Amygdala (tissue), 56 donors: ENCODE results near the gene FXYD2.

Experiments used
- DNase-seq, 56 donors: peaks; one replicate each; lab custom pipeline; 2025; lab: John Stamatoyannopoulos, UW

Gene FXYD2

DNA sequence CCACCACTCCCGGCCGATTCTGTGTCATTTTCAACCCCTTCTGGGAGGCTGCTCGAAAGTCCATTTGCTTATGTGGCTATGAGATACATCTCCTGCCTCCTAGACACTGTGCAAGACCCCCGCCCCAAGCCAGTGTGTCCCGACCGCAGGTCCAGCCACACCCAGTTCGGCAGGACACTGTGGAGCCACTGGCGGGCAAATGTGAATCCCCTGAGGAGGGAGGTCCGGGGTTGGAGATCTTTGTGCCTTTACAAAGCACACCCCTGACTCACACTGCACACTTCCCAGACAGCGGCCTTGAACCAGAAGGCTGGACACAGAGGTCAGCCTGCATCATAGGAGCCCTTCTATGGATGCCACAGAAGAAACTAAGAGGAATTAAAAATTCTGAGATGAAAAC lies 34.5 kb upstream of the FXYD2 start:
- DNase-seq: no peak

DNA sequence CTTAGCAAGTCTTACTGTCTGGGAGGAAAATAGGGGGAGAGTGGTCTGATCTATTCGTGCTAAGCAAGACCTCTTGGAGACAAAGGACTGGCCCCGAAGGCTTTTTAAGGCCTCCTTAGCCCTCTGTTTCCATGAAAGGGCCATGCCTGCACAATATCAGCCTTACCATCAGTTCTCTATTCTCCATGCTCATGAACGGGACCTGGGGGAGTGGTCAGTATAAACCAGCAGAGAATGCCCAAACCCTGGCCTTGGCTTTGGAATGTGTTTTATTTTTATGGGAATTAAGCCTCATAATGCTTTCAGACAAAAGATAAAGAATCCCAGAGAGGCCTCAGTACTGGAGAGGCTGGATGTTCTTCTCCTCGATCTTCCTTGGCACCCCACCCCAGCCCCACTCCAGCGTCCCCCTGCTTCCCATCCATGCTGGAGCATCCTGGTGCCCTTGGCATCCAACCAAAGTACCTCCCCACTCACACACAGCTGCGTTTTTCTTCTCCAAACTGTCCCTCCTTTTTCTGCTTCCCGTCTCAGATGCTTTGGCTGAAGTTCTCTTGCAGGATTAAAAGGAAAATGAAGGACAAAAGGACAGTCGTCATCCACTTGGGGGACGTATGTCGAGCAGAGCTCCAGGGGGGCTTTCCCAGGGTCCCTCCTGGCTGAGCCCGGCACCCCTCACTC lies 33.3 kb upstream of the FXYD2 start:
- no peak for DNase-seq

DNA sequence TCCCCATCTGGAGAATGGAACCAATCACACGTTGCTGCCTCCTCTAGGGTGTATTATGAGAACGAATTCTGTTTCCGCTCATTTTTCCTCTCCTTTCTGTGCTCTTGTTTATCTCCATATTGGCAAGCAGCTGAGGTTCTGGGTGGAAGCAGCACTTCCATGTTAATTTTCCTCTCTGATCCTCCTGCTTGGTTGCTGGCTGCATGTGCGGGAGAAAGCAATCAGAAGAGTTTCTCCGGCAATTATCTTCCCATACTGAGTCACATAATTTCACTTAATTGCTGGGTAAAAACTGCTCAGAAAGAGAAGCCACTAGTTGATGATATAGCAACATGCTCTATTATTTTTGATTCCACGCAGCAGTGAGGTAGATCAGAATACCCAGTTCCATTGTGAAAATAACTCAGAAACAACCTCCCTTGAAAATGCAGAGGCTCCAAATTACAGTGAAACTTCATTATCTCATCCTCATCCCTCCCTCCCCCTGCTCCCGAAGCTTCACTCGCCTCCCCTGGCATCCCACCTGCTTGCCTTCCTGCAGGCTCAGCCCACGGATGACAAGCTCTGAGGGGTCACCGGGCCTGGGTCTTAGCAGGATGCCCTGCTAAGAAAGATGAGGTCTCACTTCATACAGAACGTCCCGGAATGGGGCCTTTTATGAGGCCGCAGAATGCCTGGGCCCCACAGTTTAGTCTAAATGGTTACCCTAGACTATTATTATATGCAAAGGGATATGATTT lies 31.5 kb upstream of the FXYD2 start:
- DNase-seq: no peak

DNA sequence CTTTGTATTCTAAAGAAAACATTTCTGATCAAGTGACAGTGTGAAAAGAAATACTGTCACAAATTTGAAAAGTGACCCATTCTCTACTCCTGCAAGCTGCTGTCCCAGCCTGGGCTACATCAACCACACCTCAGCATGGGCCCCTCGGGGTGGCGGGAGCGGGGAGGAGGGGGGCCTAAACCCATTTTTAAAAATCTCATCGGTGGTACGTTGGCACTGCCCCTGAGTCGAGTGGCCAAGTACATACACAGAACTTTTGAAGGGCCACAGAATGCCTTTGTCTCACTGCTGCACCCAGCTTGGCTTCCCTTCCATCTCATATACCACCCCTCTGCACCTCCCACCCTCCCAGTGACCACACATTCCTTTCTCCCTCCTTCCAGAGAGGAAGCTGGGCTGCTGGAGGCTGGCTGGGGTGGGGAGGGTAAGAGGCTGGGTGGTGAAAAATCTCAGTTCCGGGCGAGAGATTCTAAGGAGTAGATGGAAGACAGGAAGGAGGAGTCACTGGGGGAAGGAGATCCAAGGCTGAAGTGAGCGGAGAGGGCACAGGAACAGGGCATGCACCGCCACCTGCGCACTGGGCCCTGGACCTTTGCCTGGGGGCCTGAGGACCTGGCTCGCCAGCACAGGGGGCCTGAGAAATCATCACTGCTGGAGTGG lies 30.8 kb upstream of the FXYD2 start:
- no peak for DNase-seq

DNA sequence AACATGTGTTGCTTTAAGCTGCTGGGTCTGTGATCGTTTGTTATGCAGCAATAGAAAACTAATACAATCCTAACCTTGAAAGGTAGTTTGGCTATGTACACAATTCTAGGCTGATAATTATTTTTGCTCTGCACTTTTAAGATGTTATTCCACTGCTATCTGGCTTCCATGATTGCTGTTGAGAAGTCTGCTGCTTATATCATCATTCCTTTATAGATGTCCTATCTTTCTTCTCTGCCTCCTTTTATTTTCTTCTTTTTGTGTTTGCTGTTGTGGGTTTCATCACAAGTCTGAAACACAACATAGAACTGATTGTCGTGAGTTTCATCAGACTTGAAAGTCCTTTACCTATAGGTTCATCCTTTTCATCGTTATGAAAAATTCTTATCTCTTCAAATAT lies 27.8 kb upstream of the FXYD2 start:
- DNase-seq: no peak

DNA sequence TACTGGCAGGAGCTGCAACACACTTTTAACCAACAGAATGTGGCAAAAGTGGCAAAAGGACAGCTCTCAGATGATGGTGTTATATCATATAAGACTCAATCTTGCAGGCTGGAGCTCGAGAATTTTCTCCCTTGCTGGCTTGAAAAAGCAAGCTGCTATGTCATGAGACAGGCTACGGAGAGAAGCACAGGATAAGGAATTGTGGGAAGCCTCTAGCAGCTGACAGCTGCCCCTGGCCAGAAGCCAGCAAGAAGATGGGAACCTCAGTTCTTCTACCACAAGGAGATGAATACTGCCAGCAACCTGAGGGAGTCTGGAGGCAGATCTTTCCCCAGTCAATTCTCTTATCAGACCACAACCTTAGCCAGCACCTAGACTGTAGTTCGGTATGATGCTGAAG lies 27.3 kb upstream of the FXYD2 start:
- DNase-seq: peak in 9 of 56 donors; percentile 12 to 63 (median 21)

DNA sequence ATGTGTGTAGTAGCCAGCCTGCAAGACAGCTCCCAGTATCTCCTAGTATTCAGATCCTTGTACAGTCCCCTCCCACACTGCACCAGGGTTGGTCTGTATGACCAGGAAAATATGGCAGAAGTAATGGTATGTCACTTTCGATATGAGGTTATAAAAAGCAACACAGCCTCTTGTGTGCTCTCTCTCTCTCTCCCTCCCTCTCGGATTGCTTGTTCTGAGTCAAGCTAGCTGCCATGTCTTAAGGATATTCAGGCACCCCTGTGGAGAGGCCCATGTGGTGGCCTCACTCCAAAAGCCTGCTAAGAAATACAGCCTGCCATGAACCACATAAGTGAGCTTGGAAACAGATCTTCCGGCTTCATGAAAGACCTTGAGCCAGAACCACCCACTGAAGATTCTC lies 26.6 kb upstream of the FXYD2 start:
- DNase-seq: no peak

DNA sequence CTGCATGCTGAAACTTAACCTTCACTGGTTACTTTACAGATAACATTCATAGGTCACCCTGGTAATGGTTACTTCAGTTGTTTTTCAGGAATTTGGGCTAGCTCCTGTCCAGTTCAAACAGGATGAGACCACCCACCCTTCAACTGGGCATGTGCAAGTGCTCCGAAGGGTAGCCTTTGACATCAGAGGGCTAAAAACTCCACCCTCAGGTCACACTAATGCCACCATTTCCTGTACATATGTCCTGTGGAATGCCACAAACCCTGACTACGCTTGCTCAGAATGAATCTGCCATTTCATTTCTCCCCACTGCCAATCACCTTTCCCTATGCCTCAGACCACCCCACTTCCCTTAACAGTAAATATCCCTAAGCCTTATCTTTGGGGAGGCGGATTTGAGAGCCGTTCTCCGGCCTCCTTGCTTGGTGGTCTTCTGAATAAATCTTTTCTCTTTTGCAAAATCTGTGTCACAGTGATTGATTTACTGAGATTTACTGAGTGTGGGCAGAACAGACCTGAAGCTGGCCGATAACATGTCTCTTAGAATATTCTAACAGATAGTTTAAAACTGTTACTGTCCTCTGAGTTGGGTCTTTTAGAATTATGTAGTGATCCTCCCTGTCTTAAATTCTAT lies 25.4 kb upstream of the FXYD2 start:
- DNase-seq: no peak

DNA sequence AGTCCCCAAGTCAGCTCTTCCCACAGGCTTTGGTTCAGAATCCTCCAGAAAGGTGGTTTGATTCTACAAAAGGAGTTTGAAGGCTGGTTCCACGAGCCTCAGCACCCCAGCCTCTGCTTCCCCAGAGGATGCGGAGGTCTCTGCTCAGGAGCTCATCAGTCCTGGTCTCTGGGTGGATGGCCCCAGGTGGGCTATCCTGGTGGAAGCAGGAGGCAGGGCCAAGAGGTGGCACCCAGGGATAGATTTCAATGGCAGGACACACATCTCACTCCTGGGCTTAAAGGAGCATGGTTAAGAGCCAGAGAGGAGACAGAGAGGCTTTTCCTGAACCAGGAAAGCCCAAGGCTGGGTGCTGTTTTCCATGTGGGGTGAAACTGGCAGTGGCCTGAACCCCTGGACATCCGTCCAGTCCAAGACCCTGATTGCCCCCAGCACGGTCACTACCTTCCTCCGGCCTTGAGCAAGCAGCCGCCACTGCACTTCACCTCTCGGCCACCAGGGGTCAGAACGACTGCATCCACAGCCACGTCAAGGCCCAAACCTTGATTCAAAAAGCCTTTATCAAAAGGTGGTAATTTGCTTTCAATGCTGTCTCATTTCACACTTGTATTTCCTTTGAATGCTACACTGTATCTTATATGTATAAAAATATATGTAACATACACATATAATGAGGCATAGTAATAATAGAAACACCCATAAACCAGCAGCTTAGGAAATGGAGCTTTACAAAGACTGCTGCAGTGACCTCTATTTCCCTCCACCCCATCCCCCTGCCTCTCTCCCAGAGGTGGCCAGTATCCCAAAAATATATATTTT lies 19.3 kb upstream of the FXYD2 start:
- DNase-seq: peak in 46 of 56 donors; percentile 14 to 85 (median 45)

DNA sequence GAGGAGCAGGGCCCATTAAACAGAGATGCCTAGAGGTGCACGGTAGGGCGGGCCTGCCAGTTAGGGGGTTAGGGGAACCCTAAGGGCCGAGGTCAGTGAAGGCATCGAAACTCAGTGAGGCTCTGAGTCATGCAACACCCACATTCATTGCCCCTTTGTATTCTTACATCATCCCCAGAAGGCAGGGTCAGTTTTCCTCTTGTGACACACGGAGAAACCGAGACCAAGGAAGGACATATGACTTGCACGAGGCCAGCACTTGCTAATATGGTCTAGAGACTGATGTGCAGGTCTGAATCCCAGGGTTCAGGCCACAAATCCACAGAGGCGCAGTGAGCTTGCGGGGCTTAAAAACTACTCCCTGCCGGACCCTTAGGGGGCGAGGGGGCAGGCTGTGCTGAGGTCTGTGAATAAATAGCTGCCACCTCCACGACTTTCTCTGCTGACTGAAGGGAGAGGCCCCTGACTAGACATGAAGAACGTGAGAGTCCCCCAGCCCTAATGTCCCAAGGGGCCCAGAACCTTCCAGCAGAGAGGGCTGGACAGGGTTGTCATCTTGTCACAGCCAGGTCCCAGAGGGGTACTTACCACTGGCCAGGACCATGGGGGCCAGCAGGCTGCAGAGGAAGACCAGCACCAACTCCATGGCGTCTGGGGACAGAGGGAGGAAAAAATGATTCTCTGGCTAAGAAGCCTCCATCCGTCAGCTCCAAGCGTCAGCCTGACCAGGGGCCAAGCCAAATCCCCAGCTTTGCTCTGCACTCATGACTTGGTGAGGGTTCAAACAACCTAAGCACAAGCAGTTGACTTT lies 17.8 kb upstream of the FXYD2 start:
- DNase-seq: peak in 2 of 56 donors; percentile 15

DNA sequence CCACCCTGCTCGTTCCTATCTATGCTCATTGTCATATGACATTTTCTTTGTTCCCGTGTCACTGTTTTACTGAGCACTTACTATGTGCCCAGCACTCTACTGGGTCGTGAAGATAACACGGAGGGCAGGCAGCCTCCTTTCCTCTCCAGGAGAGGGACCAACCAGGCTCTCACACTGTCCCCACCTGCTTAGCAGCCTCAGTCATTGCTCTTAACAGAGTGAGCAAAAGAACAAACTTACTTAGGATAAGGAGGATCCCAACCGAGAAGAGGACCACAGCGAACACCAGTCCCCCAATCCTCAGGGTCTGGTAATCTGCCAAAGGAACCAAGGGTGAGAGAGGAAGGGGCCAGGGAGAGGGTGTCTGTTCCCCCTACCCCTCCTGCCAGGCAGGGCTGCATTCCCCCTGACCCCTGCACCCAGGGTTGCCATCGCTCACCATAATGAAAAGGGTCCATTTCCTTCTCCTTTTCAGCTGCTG lies 17.0 kb upstream of the FXYD2 start:
- DNase-seq: no peak

DNA sequence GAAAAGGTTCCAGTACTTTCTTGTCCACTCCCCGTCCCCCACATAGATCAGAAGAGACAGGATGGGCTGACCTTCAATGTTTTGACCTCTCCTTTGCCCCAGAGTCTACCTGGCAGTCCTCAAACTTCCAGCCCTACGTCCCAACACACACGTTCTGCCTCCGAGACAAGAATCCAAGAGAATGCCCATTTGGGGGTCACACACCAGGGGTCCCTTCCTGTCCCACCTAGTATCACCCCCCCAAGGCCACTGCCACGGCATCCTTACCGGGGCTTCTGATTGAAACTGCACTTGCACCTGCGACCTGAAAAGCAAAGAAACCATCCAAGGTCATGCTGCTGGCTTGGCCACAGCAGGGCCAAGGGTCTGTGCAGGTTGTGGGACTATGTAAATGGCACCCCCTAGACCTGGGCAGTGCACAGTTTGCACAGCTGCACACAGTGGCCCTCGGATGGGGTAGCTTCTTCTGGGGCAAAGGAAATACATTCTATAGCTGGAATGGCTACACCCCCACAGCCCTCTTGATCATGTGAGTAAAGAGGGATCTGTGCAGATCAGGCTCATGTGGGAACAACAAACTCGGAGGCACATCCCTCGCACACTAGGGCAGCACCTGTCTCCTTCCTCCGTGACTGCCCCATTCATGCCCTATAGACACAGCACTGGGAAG lies 16.5 kb upstream of the FXYD2 start:
- no peak for DNase-seq

DNA sequence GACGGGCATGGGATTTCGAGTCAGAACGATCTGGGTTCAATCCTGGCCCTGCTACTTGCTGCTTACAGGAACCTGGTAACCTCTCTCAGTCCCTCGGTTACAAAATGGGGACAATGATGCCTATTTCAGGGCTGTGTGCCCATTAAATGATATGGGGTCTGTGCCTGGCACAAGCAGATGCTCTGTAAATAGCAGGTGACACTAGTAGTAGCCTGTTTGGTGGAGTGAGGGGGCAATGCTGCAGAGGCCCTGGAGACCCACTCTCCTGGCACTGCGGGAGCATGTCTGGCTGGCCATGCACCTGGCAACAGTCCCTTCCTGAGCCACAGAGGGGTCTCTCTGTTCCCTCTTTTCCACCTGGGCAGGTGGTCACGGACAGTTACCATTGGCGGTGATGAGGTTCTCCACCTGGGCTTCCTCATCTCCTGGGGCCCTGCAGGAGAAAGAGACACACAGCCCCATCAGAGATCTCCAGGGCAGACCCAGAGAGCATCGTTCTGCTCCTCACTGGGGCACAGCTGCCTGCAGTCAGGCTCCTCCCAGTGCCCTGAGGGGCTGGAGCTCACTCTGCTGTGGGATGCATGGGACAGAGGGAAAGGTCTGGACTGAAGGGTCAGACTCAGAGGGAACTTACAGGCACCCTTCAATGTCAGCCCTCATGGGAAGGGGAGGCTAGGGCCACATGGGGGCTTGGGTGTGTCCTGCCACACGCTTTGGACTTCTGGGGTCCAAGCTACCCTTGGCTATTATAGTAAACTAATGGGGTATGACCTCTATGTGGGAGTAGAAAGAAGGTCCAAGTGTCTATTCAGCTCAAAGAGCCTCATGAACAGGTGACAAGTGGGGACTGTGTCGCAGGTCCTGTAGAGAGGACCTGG lies 15.6 kb upstream of the FXYD2 start:
- DNase-seq: no peak

DNA sequence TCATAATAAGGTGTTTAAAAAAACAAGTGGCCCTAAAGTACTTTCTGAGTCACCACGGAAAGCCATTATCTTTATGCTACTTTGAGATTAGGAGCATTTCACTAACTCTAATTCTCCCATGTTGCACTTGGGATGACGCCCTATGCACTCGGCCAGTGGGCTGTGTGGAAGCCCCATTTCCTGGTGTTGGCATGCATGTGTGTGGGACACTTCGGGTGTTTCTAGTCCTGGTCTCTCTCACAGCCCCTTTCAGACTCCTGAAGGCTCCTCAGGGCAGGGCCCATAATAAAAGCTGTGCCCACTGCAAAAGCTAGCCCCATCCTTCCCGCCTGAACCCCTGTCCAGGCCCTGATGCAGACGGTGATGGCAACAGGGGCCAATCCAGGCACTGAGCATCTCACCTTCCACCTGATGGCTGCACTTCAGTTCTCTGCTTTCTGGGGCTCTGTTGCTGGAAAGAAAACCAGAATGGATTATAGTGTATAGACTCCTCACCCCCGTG lies 14.9 kb upstream of the FXYD2 start:
- no peak for DNase-seq

DNA sequence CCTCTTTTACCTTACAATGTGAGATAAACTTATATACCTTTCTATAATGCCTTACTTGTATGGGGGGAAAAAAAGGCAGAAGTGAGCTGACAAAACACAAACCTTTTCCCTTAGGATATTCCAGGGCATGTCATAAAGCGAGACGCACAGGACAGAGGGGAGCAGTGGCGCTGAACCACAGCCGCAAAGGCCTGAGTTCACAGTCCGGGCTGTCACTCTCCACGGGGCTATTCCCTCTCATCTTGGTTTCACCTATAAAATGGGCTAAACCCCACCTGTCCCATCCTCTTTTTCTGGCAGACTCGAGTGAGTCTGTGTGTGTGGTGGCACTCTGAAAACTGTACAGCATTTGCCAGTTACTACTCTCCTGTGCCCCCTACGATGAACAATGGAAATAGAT lies 14.4 kb upstream of the FXYD2 start:
- no peak for DNase-seq

DNA sequence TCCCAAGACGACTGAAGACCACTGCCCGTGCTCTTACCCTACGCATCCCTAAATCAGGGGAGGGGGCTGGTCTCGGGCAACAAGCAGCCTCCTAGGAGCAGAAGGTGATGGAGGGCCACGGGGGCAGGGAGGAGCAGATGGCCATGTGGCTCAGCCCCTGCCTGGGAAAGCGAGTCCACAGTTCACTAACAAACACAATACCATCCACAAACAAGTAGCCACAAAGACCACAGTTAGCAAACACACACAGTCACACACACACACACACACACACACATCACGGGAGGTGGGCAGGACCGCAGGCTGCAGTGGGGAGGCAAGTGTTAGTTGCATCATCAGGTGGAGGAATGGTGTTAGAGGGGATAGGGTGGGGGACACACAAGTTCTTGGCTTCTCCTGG lies 13.2 kb upstream of the FXYD2 start:
- DNase-seq: no peak

DNA sequence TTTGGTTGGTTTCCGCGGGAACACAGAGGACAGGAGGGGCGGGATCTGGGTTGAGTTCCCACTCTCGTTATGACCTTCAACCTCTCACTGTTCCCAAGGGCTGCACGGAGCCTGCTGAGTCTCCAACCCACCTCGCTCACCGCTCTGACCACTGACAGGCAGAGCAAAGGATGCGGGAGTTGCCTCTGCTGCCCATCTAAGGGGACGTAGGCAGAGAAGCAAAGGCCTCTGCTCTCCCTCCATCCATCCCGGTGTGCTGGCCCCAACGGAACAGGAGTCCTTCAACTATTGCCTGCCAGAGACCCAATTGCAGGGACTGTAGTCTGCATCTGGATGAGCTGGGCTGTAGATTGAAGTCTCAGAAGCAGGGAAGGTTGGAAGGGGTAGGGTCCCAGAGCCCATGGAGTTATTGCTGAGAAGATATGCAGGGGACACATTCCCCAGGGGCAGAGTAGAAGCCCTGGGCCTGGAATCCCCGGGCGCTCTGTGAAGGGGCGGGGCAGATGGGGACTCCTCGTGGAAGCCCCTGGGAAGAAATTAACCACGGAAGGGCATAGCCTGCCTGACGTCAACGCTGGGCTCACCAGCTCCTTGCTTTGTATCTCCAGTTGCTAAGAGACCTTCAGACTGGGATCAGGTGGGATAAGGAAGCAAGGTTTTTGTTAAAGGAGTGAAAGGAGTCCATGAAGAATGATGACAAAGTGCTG lies 12.7 kb upstream of the FXYD2 start:
- DNase-seq: no peak
